Gastrocnemius medialis (tissue), 4 donors: ENCODE results near the gene DSP. TPM values are rescaled to one million over a fixed set of nuclear protein-coding genes. Genes with fewer than 3 reads are reported as not detected.

ENCODE experiments used
- ATAC-seq, 2 donors: fragments of 150-250 bp; one replicate each; pipeline ENCODE4 v1.9.1; 2016
- DNase-seq, 2 donors: peaks; one replicate each; pipeline ENCODE4 v3.0.0-alpha.2; 2019
- H3K27ac ChIP-seq, 4 donors: fragments of 200-600 bp; sonication (generic); 1 replicate in 1 of 4; 2 replicates in 3 of 4; pipeline ENCODE4 v1.5.1; 2016 to 2018; ENCODE audit warnings: mild to moderate bottlenecking in 2 of 4, moderate library complexity in 1 of 4
- H3K27me3 ChIP-seq, 3 donors: fragments of 200-600 bp; sonication (generic) in 2 of 3; 1 replicate in 1 of 3; 2 replicates in 2 of 3; pipeline versions ENCODE4 v1.5.1 to v1.6.0; 2016 to 2019; ENCODE audit warnings: mild to moderate bottlenecking in 1 of 3, moderate library complexity in 1 of 3
- H3K36me3 ChIP-seq, 2 donors: fragments of 200-600 bp; sonication (generic) in 1 of 2; one replicate each; pipeline ENCODE4 v1.5.1; 2017 to 2018
- H3K4me1 ChIP-seq, 2 donors: fragments of 200-600 bp; sonication (generic) in 1 of 2; one replicate each; pipeline ENCODE4 v1.5.1; 2016 to 2017; ENCODE audit warnings: mild to moderate bottlenecking in 2 of 2
- H3K4me3 ChIP-seq, 4 donors: fragments of 200-600 bp; sonication (generic) in 3 of 4; 1 replicate in 1 of 4; 2 replicates in 3 of 4; pipeline ENCODE4 v1.5.1; 2016 to 2019; ENCODE audit warnings: mild to moderate bottlenecking in 2 of 4
- H3K9me3 ChIP-seq, 3 donors: fragments of 200-600 bp; sonication (generic) in 2 of 3; 1 replicate in 1 of 3; 2 replicates in 2 of 3; pipeline ENCODE4 v1.5.1; 2016 to 2019
- CTCF ChIP-seq, 5 experiments: fragments of 450-650 bp in 3 of 5; fragments of 200-600 bp in 2 of 5; sonication (generic) in 2 of 5; IDR thresholded peaks in 4 of 5; conservative IDR thresholded peaks in 1 of 5; 1 replicate in 4 of 5; 2 replicates in 1 of 5; pipeline ENCODE4 v1.5.1; 2016 to 2019; ENCODE audit warnings: antibody characterized with exemption in 5 of 5, mild to moderate bottlenecking in 3 of 5, moderate library complexity in 3 of 5
- POLR2A ChIP-seq, 2 donors: fragments of 450-650 bp; IDR thresholded peaks; one replicate each; pipeline ENCODE4 v1.6.1; 2017; ENCODE audit warnings: antibody characterized with exemption in 2 of 2, mild to moderate bottlenecking in 2 of 2, moderate library complexity in 2 of 2
- in situ Hi-C, 4 donors: fragments of 200-750 bp; cut with MboI; loops; one replicate each; pipeline versions ENCODE4 v1.15.0 to v1.8.0; 2017; ENCODE audit warnings: low sequenced_read_pairs in 4 of 4
- intact Hi-C: fragments of 100-400 bp; cut with DNase I; formaldehyde crosslinking; loops from one replicate; pipeline ENCODE4 v1.15.1; 2023; ENCODE audit warnings: low total_unique reads
- total RNA-seq, 4 donors: library from RNA; depleted of rRNA; stranded (reverse); fragments of >200 nt; gene quantifications; one replicate each; pipeline versions ENCODE4 v1.1.0 to v1.2.3, GENCODE V29; 2016

DSP gene
- total RNA-seq, 4 donors from 2014 or later = 0.31 to 1.1 (median 0.65) TPM

DNA sequence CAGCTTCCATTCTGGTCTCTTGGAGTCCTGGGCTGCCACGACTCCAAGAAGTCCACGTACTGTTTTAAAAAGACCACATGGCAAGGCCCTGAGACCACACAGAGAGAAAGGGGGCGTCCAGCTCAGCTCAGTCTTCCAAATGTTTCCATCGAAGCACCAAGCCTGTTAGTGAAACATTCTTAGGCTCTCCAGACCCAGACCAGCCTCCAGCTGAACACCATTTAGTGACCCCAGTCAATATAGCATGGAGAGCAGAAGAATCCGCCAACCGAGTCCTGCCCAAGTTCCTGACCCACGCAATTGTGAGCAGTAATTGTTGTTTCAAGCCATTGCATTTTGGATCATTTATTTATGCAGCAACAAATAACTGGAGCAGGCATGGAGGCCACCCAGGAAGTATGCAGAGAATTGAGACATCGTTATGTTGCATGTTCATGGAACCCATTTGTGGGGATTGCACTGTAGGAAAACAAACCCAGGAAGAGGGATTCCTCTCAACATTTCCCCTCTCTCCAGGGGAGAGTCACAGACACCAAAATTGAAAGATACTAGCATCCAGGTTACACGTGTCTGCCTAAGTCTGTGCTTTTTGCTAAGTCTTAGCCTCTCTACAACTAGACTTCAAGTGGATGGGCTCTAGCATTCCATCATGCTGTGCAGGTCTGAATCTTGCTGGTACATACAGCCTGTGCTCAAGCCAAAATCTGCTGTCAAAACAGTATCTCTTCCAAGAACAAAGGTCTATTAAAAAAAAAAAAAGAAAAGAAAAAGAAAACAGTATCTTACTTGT lies 91.2 kb downstream of the DSP start:
- intact Hi-C loops = no loop called here
- Histone ChIP-seq H3K9me3 (no peaks in the 10 kb centered on the region), H3K4me3 (no peak overlapping the region), H3K4me1 (no peaks in the 10 kb centered on the region), H3K36me3 (no peaks in the 10 kb centered on the region), H3K27ac (no peak overlapping the region), H3K27me3 (no peaks in the 10 kb centered on the region)
- TF ChIP-seq CTCF (IDR thresholded peaks at IDR 0.05 in 4 of 5, conservative IDR thresholded peaks at IDR 0.05 in 1 of 5) (no peak), POLR2A (IDR thresholded peaks at IDR 0.05) (no peak)
- no peak for ATAC-seq
- in situ Hi-C loops = no loop called here
- no peak for DNase-seq

- no peaks in the 10 kb centered on the region for H3K27me3 ChIP-seq
- no peaks in the 10 kb centered on the region for H3K9me3 ChIP-seq
- in situ Hi-C loops = no loop called here
- intact Hi-C loops = no loop called here
- TF ChIP-seq POLR2A (IDR thresholded peaks at IDR 0.05) (no peak), CTCF (IDR thresholded peaks at IDR 0.05 in 4 of 5, conservative IDR thresholded peaks at IDR 0.05 in 1 of 5) (no peak)
- ATAC-seq (no peak), DNase-seq (no peak)
- H3K4me1 ChIP-seq = no peaks in the 10 kb centered on the region
- no peaks in the 10 kb centered on the region for H3K36me3 ChIP-seq
- H3K4me3 ChIP-seq = no peak overlapping the region
- no peak overlapping the region for H3K27ac ChIP-seq
Measured at GRCh38 chr6:7633361-7633760, 91.9 kb downstream of the DSP start.

- Histone ChIP-seq H3K36me3 (no peaks in the 10 kb centered on the region), H3K27me3 (no peaks in the 10 kb centered on the region), H3K4me3 (no peak overlapping the region), H3K27ac (no peak overlapping the region), H3K4me1 (no peaks in the 10 kb centered on the region), H3K9me3 (no peaks in the 10 kb centered on the region)
- no peak for ATAC-seq
- TF ChIP-seq POLR2A (IDR thresholded peaks at IDR 0.05) = no peak
- no peak for TF ChIP-seq CTCF (IDR thresholded peaks at IDR 0.05 in 4 of 5, conservative IDR thresholded peaks at IDR 0.05 in 1 of 5)
- in situ Hi-C loops = no loop called here
- DNase-seq = no peak
- intact Hi-C loops = no loop called here
Measured at GRCh38 chr6:7636151-7636550, 94.7 kb downstream of the DSP start.

Other genes starting within 250 kb of the DSP start
- 10 to 100 TPM; 11.8 to 36.8 (median 18.6) TPM for gene SSR1, start 228.5 kb upstream of the DSP start, total RNA-seq
- gene CAGE1, start 151.9 kb upstream of the DSP start, total RNA-seq = not detected
- 10 to 100 TPM; 13.6 to 22.6 (median 14.3) TPM for gene RIOK1, start 151.9 kb upstream of the DSP start, total RNA-seq
- 10 to 100 TPM; 14.3 to 16.6 (median 15.3) TPM for gene SNRNP48, start 48.5 kb downstream of the DSP start, total RNA-seq
- 1 to 10 TPM; 1.7 to 8.3 (median 3.3) TPM for gene BMP6, start 184.4 kb downstream of the DSP start, total RNA-seq